GM12878 (cell line): ENCODE data around the gene DCC.

ENCODE experiments used
- BACH1 ChIP-seq: fragments of 450-650 bp; IDR thresholded peaks from 2 replicates; pipeline ENCODE4 v1.6.1; 2017; ENCODE audit warnings: mild to moderate bottlenecking, borderline replicate concordance
- CHD1 ChIP-seq: IDR thresholded peaks from 2 replicates; pipeline ENCODE4 v1.6.1; 2012; ENCODE audit warnings: low read depth, low read length, improper control_type of control experiment
- EGR1 ChIP-seq, 2 experiments: IDR thresholded peaks; 1 replicate in 1 of 2; 2 replicates in 1 of 2; pipeline ENCODE4 v1.6.1; 2011 to 2012; ENCODE audit warnings: low read depth in 2 of 2, low read length in 2 of 2, borderline replicate concordance in 1 of 2, mild to moderate bottlenecking in 1 of 2, moderate library complexity in 1 of 2
- ETV6 ChIP-seq, 2 experiments: fragments of 450-650 bp in 1 of 2; IDR thresholded peaks in 1 of 2; conservative IDR thresholded peaks in 1 of 2; 2 replicates each; pipeline ENCODE4 v1.6.1; 2014; ENCODE audit warnings: antibody characterized with exemption in 1 of 2, borderline replicate concordance in 1 of 2, low read depth in 1 of 2, mild to moderate bottlenecking in 1 of 2, moderate library complexity in 1 of 2
- NFYB ChIP-seq: IDR thresholded peaks from 2 replicates; pipeline ENCODE4 v1.6.1; 2011; ENCODE audit warnings: low read depth, mild to moderate bottlenecking, low read length, improper control_type of control experiment, moderate library complexity; ENCODE audit not compliant: insufficient read depth
- POLR2AphosphoS5 ChIP-seq: IDR thresholded peaks from 2 replicates; pipeline ENCODE4 v1.6.1; 2011; ENCODE audit warnings: mild to moderate bottlenecking, low read length, inconsistent platforms
- SMC3 ChIP-seq: IDR thresholded peaks from 2 replicates; pipeline ENCODE4 v1.6.1; 2011; ENCODE audit warnings: low read length, improper control_type of control experiment, borderline replicate concordance
- TF ChIP-seq, protein P1 (sequence below), 3 experiments: IDR thresholded peaks in 2 of 3; conservative IDR thresholded peaks in 1 of 3; 2 replicates each; pipeline ENCODE4 v1.5.1; 2011; ENCODE audit warnings: low read depth in 3 of 3, low read length in 3 of 3, mild to moderate bottlenecking in 3 of 3, control low read depth in 2 of 3, moderate library complexity in 2 of 3, inconsistent platforms in 1 of 3, mixed read lengths in 1 of 3; ENCODE audit not compliant: control insufficient read depth in 2 of 3, insufficient read depth in 1 of 3; ENCODE audit errors: extremely low read depth in 1 of 3

DNA sequence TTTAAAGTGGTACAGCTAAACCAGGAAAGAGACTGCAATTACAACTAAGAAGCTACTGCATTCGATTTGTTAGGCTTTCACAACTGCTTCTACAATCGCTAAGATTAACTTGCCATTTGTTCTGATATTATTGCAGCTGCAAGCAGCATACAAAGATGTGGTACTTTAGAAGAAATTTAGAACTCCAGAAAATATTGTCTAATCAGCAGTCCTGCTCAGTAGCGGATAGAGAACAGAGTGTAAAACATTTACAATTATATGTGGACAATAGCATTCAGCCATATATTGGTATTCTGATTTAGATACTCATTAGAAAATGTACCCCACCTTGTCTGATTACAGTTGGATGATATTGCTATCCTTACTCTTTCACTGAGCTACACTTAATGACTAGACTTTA, 265.3 kb downstream of the DCC start:
- no peak for TF ChIP-seq EGR1 (IDR thresholded peaks at IDR 0.05; ENCODE audit: borderline replicate concordance in 1 of 2, low read depth in 2 of 2, low read length in 2 of 2)
- TF ChIP-seq, protein P1, sequence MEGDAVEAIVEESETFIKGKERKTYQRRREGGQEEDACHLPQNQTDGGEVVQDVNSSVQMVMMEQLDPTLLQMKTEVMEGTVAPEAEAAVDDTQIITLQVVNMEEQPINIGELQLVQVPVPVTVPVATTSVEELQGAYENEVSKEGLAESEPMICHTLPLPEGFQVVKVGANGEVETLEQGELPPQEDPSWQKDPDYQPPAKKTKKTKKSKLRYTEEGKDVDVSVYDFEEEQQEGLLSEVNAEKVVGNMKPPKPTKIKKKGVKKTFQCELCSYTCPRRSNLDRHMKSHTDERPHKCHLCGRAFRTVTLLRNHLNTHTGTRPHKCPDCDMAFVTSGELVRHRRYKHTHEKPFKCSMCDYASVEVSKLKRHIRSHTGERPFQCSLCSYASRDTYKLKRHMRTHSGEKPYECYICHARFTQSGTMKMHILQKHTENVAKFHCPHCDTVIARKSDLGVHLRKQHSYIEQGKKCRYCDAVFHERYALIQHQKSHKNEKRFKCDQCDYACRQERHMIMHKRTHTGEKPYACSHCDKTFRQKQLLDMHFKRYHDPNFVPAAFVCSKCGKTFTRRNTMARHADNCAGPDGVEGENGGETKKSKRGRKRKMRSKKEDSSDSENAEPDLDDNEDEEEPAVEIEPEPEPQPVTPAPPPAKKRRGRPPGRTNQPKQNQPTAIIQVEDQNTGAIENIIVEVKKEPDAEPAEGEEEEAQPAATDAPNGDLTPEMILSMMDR (IDR thresholded peaks at IDR 0.05 in 2 of 3, conservative IDR thresholded peaks at IDR 0.05 in 1 of 3; ENCODE audit: control insufficient read depth in 2 of 3, extremely low read depth in 1 of 3, insufficient read depth in 1 of 3, low read depth in 3 of 3, low read length in 3 of 3) = no peak
- TF ChIP-seq NFYB = no peak
- TF ChIP-seq CHD1 = no peak
- TF ChIP-seq BACH1 = no peak
- TF ChIP-seq POLR2AphosphoS5 = no peak
- no peak for TF ChIP-seq SMC3
- no peak for TF ChIP-seq ETV6 (conservative IDR thresholded peaks at IDR 0.05 in 1 of 2, IDR thresholded peaks at IDR 0.05 in 1 of 2; ENCODE audit: borderline replicate concordance in 1 of 2, low read depth in 1 of 2)
